T-cell (primary cell): ENCODE results near the gene NUP54. TPM values are rescaled to one million over a fixed set of nuclear protein-coding genes. Genes with fewer than 3 reads are reported as not detected.
A peak's percentile ranks its signal among the peaks of the same experiment; 100 is the strongest.

Experiments used
- ATAC-seq, 4 experiments: fragments of 200-7000 bp in 3 of 4; fragments of 150-1000 bp in 1 of 4; cut with Tn5 transposase; replicated peaks in 1 of 4; 1 replicate in 3 of 4; 2 replicates in 1 of 4; pipeline ENCODE4 v1.10.0; 2021; ENCODE audit warnings: moderate library complexity in 3 of 4, mild to moderate bottlenecking in 2 of 4, moderate number of reproducible peaks in 1 of 4
- CTCF ChIA-PET, 2 donors: fragments of 300-600 bp; sonication (Branson Sonifier 250); formaldehyde crosslinking; loops; one replicate each; lab custom pipeline; 2022; ENCODE audit warnings: antibody characterized with exemption in 2 of 2; lab: Charles Lee
- POLR2A ChIA-PET, 2 donors: fragments of 300-600 bp; sonication (Branson Sonifier 250); formaldehyde crosslinking; loops; one replicate each; lab custom pipeline; 2022; ENCODE audit warnings: antibody characterized with exemption in 2 of 2; lab: Charles Lee
- DNase-seq, 35 experiments: peaks; one replicate each; pipeline versions ENCODE4 v3.0.0 to v3.0.0-alpha.2; 2013 to 2023
- H3K27ac ChIP-seq: one replicate; pipeline ENCODE4 v1.5.1; 2013; ENCODE audit warnings: low read length
- H3K27me3 ChIP-seq, 2 experiments: replicated peaks in 1 of 2; 1 replicate in 1 of 2; 2 replicates in 1 of 2; pipeline versions ENCODE4 v1.6.1 to v1.7.0; 2013; ENCODE audit warnings: low read length in 1 of 2, mixed read lengths in 1 of 2; ENCODE audit not compliant: control insufficient read depth in 2 of 2, insufficient read depth in 2 of 2; ENCODE audit errors: extremely low read depth in 1 of 2
- H3K36me3 ChIP-seq, 2 donors: 1 replicate in 1 of 2; 2 replicates in 1 of 2; pipeline versions ENCODE4 v1.6.1 to v1.7.0; 2013; ENCODE audit warnings: low read length in 1 of 2; ENCODE audit not compliant: control insufficient read depth in 2 of 2, insufficient read depth in 1 of 2; ENCODE audit errors: extremely low read depth in 1 of 2
- H3K4me1 ChIP-seq, 2 experiments: 1 replicate in 1 of 2; 2 replicates in 1 of 2; pipeline versions ENCODE4 v1.6.1 to v1.7.0; 2013; ENCODE audit warnings: low read length in 2 of 2, mixed read lengths in 1 of 2; ENCODE audit not compliant: insufficient read depth in 2 of 2, control insufficient read depth in 1 of 2; ENCODE audit errors: extremely low read depth in 1 of 2
- H3K4me3 ChIP-seq, 2 donors: 1 replicate in 1 of 2; 2 replicates in 1 of 2; pipeline versions ENCODE4 v1.5.1 to v1.7.0; 2013; ENCODE audit warnings: mild to moderate bottlenecking in 2 of 2, low read length in 1 of 2, moderate library complexity in 1 of 2; ENCODE audit not compliant: control insufficient read depth in 1 of 2; ENCODE audit errors: extremely low read depth in 1 of 2
- H3K9me3 ChIP-seq: 2 replicates; pipeline ENCODE4 v1.7.0; 2013
- H3K27ac Mint-ChIP-seq, 2 donors: one replicate each; pipeline ENCODE4 v1.8.0; 2020 to 2021; ENCODE audit warnings: mild to moderate bottlenecking in 2 of 2, mixed read lengths in 2 of 2
- H3K27me3 Mint-ChIP-seq, 2 donors: one replicate each; pipeline ENCODE4 v1.8.0; 2021 to 2022; ENCODE audit warnings: mixed read lengths in 2 of 2
- H3K36me3 Mint-ChIP-seq: one replicate; pipeline ENCODE4 v1.8.0; 2021; ENCODE audit warnings: mixed read lengths
- H3K4me1 Mint-ChIP-seq, 3 donors: one replicate each; pipeline ENCODE4 v1.8.0; 2020 to 2022; ENCODE audit warnings: mixed read lengths in 3 of 3, mild to moderate bottlenecking in 1 of 3
- H3K4me3 Mint-ChIP-seq, 3 donors: one replicate each; pipeline ENCODE4 v1.8.0; 2020 to 2022; ENCODE audit warnings: mild to moderate bottlenecking in 3 of 3, mixed read lengths in 3 of 3, moderate library complexity in 3 of 3
- H3K9me3 Mint-ChIP-seq, 3 donors: one replicate each; pipeline ENCODE4 v1.8.0; 2020 to 2022; ENCODE audit warnings: mixed read lengths in 3 of 3
- WGBS: methylation state at CpG from one replicate; pipeline ENCODE4 v1.1.5; 2013; ENCODE audit warnings: missing lambda C conversion rate; ENCODE audit not compliant: insufficient coverage; 5-methylcytosine and 5-hydroxymethylcytosine counted together
- total RNA-seq, 35 experiments: library from RNA in 6 of 35; stranded (reverse) in 6 of 35; fragments of 120-200 nt in 1 of 35; gene quantifications; one replicate each; pipeline versions ENCODE4 v1.2.1 to v1.2.4 and lab custom pipeline; 2013 to 2026

NUP54 gene
- total RNA-seq, 5 donors from 2014 or later (not counting 1 experiment from before 2014, with no cell fraction given) = 39.5 to 88.9 (median 48.3) TPM

- H3K27ac ChIP-seq = no peak overlapping the region
- peaks cover 4 to 10% (median 6%) of the 10 kb centered on the region in 3 donors for H3K4me1 Mint-ChIP-seq
- no peak overlapping the region for H3K27ac Mint-ChIP-seq
- ATAC-seq = peak in 2 of 4 experiments; percentile 27 to 57
- H3K27me3 Mint-ChIP-seq = peaks cover 0 to 5% of the 10 kb centered on the region in 2 donors
- CTCF ChIA-PET = no interaction called here
- H3K4me1 ChIP-seq = no peaks in the 10 kb centered on the region
- H3K9me3 Mint-ChIP-seq = no peaks in the 10 kb centered on the region
- H3K4me3 Mint-ChIP-seq = no peak overlapping the region
- H3K27me3 ChIP-seq = no peaks in the 10 kb centered on the region
- POLR2A ChIA-PET = no interaction called here
- H3K9me3 ChIP-seq = no peaks in the 10 kb centered on the region
- no peak overlapping the region for H3K4me3 ChIP-seq
- peak in 6 of 35 experiments; percentile 2 to 28 (median 8) for DNase-seq
- no peaks in the 10 kb centered on the region for H3K36me3 ChIP-seq
- 37% methylated on average over 5 of the region's 7 CpGs for WGBS
- no peaks in the 10 kb centered on the region for H3K36me3 Mint-ChIP-seq
Observed at GRCh38 chr4:76090241-76090691, 57.9 kb downstream of the NUP54 start.

DNA sequence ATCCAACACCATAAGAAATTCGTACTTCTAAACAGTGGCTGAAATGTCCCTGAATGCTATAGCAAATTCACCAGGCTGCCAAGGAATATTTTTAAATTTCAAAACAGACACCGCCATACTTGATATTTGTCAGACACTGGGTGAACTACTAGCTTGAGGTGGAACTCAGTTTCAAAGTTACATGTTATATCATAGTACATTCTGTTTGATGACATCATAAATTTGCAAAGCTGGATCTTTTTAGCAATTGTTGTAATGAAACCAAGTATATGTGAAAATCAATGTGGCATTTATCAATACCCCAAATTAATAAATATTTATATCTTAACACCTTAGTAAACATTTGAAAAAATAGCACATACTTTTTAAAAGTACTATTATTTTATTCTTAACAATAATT is 59.5 kb downstream of the NUP54 start:
- no peak overlapping the region for H3K4me3 ChIP-seq
- H3K9me3 ChIP-seq = no peaks in the 10 kb centered on the region
- CTCF ChIA-PET = interaction anchor here in 1 of 2 donors (0.6 kb wide), 1 partner anchor 1847 kb away, joined by 6 read pairs; no protein-coding TSS in a partner anchor
- DNase-seq (no peak), ATAC-seq (no peak)
- Mint-ChIP-seq H3K9me3 (no peaks in the 10 kb centered on the region), H3K36me3 (no peaks in the 10 kb centered on the region), H3K27ac (no peak overlapping the region), H3K27me3 (peaks cover 0 to 5% of the 10 kb centered on the region in 2 donors), H3K4me3 (no peak overlapping the region), H3K4me1 (peaks cover 4 to 10% (median 6%) of the 10 kb centered on the region in 3 donors)
- no peaks in the 10 kb centered on the region for H3K27me3 ChIP-seq
- H3K4me1 ChIP-seq = no peaks in the 10 kb centered on the region
- no CpG with 5 or more reads among the region's 2 CpGs for WGBS
- POLR2A ChIA-PET = no interaction called here
- no peak overlapping the region for H3K27ac ChIP-seq
- H3K36me3 ChIP-seq = no peaks in the 10 kb centered on the region

DNA sequence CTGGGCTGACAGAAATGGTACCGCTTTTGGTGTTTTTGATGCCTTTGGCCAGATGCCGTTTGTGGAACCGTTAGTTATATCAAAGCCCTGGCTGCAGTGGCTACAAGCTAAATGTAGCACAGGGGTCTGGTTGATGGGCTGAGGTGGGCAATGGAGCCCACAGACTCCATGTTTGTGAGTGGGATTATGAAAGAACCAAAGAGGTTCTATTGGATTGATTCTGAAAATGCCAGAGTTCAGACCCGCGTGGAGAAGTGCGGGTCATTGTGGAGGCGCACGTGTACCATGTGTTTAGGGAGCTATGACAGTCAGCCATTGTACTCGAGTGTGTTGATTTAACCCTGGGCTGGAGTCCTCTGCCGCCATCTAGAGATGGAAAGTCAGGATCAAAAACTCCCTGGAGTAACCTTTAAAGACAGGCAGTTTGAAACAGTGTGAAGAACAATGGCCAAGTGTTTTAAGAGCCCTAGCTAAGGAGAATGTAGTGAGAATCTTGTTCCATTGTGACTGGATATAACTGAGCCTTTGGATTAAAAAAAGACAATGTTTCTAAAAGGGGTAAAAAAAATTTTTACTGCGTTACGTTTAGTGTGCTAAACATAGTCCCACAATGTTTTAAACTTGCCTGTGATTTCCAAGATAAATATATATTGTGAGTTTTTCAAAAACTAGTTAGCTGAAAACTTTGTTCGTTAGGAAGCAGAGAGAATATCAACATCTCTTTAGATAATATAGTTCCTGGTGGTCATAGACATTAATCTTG is 61.0 kb downstream of the NUP54 start:
- H3K36me3 ChIP-seq = no peaks in the 10 kb centered on the region
- H3K4me1 ChIP-seq = no peaks in the 10 kb centered on the region
- H3K27ac ChIP-seq = no peak overlapping the region
- DNase-seq = peak in 2 of 35 experiments; percentile 3 to 7
- Mint-ChIP-seq H3K36me3 (no peaks in the 10 kb centered on the region), H3K4me1 (peaks cover 4 to 10% (median 6%) of the 10 kb centered on the region in 3 donors), H3K27ac (no peak overlapping the region), H3K4me3 (no peak overlapping the region), H3K9me3 (no peaks in the 10 kb centered on the region), H3K27me3 (peaks cover 0 to 5% of the 10 kb centered on the region in 2 donors)
- H3K9me3 ChIP-seq = no peaks in the 10 kb centered on the region
- WGBS = 73% methylated on average over 9 of the region's 13 CpGs
- ChIA-PET CTCF (no interaction called here), POLR2A (interaction anchor here in 1 of 2 donors (0.6 kb wide), 1 partner anchor 28 kb away, joined by 4 read pairs; no protein-coding TSS in a partner anchor)
- no peak overlapping the region for H3K4me3 ChIP-seq
- ATAC-seq = no peak
- H3K27me3 ChIP-seq = no peaks in the 10 kb centered on the region

- H3K27me3 Mint-ChIP-seq = peaks cover 5% of the 10 kb centered on the region in 2 donors
- WGBS = no CpG with 5 or more reads among the region's 1 CpG
- H3K36me3 Mint-ChIP-seq = no peaks in the 10 kb centered on the region
- no peaks in the 10 kb centered on the region for H3K4me1 ChIP-seq
- H3K9me3 ChIP-seq = no peaks in the 10 kb centered on the region
- H3K36me3 ChIP-seq = no peaks in the 10 kb centered on the region
- H3K4me3 Mint-ChIP-seq = no peak overlapping the region
- no peaks in the 10 kb centered on the region for H3K4me1 Mint-ChIP-seq
- no peak overlapping the region for H3K27ac Mint-ChIP-seq
- H3K9me3 Mint-ChIP-seq = no peaks in the 10 kb centered on the region
- H3K4me3 ChIP-seq = no peak overlapping the region
- ChIA-PET CTCF (interaction anchor here in 1 of 2 donors (1.5 kb wide), 1 partner anchor 88 kb away, joined by 3 read pairs; no protein-coding TSS in a partner anchor), POLR2A (interaction anchor here in 1 of 2 donors (0.7 kb wide), 1 partner anchor 88 kb away, joined by 4 read pairs; no protein-coding TSS in a partner anchor)
- no peaks in the 10 kb centered on the region for H3K27me3 ChIP-seq
- DNase-seq = no peak
- ATAC-seq = no peak
- no peak overlapping the region for H3K27ac ChIP-seq
Observed at GRCh38 chr4:76084542-76084941, 63.7 kb downstream of the NUP54 start.

DNA sequence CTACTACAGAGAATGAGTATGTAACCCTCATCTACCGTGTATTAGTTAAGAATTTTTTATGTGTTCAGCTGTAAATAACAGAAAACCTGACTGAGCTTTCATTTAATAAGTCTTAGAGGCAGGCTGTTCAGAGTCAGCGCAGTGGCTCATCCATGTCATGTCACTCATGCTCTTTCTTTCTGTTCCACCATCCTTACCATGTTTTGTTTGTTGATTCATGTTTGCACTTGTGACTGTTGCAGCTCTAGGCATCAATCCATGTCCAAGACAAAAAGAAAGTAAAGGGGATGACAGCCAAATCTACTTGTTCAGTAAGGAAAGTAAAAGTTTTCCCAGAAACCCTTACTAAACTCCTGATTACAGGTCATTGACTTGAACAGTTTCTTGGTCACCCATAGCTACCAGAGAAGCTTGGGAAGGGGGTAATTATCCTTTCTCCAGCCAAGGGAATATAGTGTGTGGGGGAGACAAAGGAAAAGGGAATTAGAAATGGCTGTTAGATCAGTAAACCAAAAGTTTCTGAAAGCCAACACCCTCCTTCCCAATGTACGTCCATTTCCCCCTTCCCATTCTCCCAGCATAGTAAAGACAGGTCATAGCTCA is 64.7 kb downstream of the NUP54 start:
- H3K36me3 ChIP-seq = no peaks in the 10 kb centered on the region

DNA sequence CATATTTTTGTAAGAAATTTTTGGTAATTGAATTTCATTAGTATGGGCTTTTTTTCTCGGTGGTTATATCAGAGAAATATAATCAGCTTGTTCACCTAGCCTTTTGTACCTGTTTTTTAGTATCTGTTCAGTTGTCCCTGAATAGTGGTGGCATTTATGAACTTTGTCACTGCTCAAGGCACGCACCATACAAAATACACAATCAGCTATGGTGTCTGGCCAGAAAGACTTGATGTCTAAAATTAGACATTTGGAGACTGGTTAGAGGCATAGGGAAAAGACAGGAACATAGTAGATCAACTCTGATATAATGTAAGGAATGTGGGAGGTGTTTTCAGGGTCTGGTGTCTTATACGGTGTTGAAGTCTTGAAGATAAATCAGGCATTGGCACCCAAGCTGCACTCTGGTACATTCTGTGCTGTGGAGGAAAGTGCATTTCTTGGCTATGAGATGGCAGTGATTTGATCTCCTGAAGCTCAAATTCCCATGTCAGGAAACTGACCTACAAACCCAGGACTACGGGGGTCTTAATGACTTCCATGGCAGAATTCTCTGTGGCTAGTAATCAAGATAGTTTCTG is 70.1 kb downstream of the NUP54 start:
- Mint-ChIP-seq H3K4me3 (no peak overlapping the region), H3K36me3 (no peaks in the 10 kb centered on the region), H3K9me3 (no peaks in the 10 kb centered on the region), H3K4me1 (no peaks in the 10 kb centered on the region), H3K27me3 (peaks cover 0 to 10% of the 10 kb centered on the region in 2 donors), H3K27ac (no peak overlapping the region)
- Histone ChIP-seq H3K27me3 (no peaks in the 10 kb centered on the region), H3K9me3 (no peaks in the 10 kb centered on the region), H3K4me3 (no peak overlapping the region), H3K27ac (no peak overlapping the region), H3K36me3 (no peaks in the 10 kb centered on the region), H3K4me1 (no peaks in the 10 kb centered on the region)
- WGBS = no CpG with 5 or more reads among the region's 4 CpGs
- ChIA-PET POLR2A (interaction anchor here in 1 of 2 donors (0.7 kb wide), 1 partner anchor 272 kb away, joined by 4 read pairs; no protein-coding TSS in a partner anchor), CTCF (interaction anchor here in 1 of 2 donors (1.0 kb wide), 1 partner anchor 82 kb away, joined by 3 read pairs; no protein-coding TSS in a partner anchor)
- DNase-seq (no peak), ATAC-seq (no peak)

More for the DNA sequence above, 64.7 kb downstream of the NUP54 start:
- no peak overlapping the region for H3K27ac ChIP-seq
- no peak for ATAC-seq
- DNase-seq = no peak
- H3K4me1 ChIP-seq = no peaks in the 10 kb centered on the region
- CTCF ChIA-PET = interaction anchor here (0.6 to 1.5 kb wide), 3 partner anchors 30 to 421 kb away, joined by 3 read pairs; no protein-coding TSS in a partner anchor
- Mint-ChIP-seq H3K4me3 (no peak overlapping the region), H3K36me3 (no peaks in the 10 kb centered on the region), H3K9me3 (no peaks in the 10 kb centered on the region), H3K27me3 (peaks cover 5 to 10% of the 10 kb centered on the region in 2 donors), H3K27ac (no peak overlapping the region), H3K4me1 (no peaks in the 10 kb centered on the region)
- POLR2A ChIA-PET = interaction anchor here in 1 of 2 donors (0.5 to 0.7 kb wide), 3 partner anchors 89 to 617 kb away, joined by 3 to 11 read pairs (median 4); no protein-coding TSS in a partner anchor
- no peaks in the 10 kb centered on the region for H3K9me3 ChIP-seq
- no peaks in the 10 kb centered on the region for H3K27me3 ChIP-seq
- no peak overlapping the region for H3K4me3 ChIP-seq
- no CpG with 5 or more reads among the region's 3 CpGs for WGBS
